GM19395 (cell line): ENCODE results near the gene GP2.

Source experiments
- ATAC-seq: cut with Tn5 transposase; IDR thresholded peaks from one replicate; pipeline ENCODE4 v1.9.1; 2021; ENCODE audit warnings: mild to moderate bottlenecking, moderate library complexity; ENCODE audit not compliant: unreplicated experiment

GP2 gene

DNA sequence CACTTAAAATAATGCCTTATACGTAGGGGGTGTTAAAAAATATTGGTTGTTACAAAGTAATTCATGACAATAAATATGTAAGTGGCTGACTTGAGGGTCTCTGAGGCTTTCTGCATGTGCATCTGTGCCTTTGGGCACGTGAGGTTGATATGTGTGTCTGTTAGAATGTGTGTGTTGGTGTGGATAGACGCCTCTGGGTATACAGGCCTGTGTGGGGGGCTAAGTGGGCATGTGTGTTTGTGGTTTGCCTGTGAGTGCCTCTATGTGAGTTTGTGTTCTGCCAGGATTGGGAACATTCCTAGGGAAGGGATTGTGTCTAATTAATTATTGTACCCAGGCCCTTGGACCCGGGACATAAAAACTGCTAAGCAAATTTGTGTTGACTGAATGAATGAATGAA lies 19.0 kb downstream of the GP2 start:
- ATAC-seq = no peak

DNA sequence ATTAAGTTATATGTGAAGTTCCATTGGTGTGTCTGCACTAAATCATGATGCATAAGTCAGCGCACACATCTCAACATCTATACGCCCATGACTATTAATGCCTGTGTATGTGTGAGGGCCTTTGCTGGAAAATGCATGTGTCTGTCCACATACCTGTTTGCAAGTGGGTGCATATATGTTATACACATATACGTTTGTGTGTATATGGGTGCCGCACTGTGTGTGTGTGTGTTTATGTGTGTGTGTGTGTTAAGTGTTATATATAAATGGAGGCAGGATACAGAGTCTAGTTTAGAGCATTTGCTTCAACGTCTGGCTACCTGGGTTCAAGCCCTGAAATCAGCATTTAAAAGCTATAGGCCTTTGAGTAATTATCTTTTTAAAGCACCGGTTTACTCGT lies 19.5 kb downstream of the GP2 start:
- no peak for ATAC-seq

DNA sequence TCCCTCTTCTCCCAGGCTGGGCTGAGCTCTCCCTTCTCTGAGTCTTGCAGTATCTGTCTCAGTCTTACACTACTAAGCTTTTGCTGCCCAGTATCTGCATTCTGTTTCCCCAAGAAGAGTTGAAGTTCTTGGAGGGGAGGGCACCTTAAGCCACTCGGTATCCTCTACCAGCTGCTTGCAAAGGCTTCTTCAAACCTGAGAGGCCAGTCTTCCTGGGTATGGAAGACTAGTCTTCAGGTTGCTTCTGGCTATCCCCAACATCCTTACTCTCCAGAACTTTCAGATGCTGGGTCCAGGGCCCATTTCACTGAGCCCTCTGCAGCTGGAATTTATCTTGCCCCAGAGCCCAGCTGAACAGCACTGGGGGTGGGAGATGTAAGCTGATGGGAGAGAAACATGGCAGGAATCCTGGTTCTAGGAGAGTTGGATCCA lies 20.1 kb downstream of the GP2 start:
- ATAC-seq = no peak

DNA sequence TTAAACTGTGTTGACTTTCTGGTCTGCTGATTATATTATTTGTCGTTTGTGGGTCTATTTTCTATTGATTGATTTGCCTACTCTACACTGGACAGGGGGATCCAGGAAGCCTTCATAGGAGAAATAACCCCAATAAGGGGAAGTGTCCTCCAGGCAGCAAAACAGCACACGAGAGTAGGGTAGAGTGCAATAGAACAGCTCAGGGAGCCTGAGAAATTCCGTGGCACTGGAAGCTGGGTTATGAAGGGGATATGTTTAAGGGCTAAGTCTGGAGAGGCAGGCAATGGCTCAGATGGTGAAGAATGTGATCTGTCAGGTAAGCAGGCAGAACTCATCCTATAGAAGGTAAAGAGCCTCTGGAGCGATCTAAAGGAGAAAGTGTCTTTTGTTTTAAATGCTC lies 20.9 kb downstream of the GP2 start:
- ATAC-seq = no peak

DNA sequence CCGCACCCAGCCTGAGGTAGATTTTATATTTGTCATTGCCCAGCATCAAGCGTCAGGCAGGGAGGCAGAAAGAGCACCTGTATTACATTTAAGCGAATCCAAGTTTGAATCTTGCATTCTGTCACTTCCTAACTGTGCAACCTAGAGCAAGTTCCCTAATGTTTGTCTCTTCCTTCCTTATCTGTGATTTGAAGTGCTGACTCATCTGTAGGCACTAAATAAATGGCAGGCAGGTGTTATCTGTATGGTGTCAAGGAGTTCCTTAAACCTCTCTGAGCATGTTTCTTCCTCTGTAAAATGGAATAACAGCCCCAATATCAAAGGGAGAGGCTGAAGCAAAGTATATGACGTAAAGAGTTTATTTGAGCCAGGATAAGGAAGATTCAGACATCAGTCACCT lies 24.3 kb downstream of the GP2 start:
- ATAC-seq = no peak

DNA sequence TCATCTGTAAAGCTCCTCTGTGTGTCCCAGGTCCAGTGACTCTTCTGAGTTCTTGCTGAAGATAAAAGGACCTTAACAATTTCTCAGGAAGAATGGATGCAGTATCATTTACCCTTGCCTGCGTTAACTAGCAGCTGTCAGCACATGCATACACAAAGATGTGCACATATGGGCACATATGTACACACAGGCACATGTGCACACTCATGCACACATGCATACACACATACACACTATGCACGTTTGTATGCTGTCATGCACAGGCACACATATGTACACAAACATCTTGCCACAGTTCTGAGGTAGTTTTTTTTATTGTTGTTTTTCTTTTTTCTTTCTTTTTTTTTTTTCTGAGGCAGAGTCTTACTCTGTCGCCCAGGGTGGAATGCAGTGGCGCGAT lies 24.9 kb downstream of the GP2 start:
- ATAC-seq = no peak

DNA sequence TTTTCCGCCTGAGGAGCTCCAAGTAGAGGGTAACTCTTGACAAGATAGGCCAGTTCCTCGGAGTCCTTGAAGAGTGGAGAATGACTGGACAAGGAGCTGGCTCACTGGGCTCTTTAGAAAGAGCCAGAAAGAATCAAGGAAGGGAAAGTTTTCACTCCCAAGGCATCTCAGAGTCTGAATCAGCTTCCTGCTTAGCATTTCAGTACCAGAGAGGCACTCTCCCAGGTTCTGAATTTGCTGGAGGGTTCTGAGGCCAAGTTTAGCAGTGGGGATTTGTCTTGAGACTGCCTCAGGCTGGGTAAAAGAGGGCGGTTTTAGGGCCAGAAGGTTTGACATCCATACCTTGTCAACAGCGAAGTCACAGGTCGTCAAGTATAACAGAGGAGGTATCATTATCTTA lies 25.5 kb downstream of the GP2 start:
- no peak for ATAC-seq

DNA sequence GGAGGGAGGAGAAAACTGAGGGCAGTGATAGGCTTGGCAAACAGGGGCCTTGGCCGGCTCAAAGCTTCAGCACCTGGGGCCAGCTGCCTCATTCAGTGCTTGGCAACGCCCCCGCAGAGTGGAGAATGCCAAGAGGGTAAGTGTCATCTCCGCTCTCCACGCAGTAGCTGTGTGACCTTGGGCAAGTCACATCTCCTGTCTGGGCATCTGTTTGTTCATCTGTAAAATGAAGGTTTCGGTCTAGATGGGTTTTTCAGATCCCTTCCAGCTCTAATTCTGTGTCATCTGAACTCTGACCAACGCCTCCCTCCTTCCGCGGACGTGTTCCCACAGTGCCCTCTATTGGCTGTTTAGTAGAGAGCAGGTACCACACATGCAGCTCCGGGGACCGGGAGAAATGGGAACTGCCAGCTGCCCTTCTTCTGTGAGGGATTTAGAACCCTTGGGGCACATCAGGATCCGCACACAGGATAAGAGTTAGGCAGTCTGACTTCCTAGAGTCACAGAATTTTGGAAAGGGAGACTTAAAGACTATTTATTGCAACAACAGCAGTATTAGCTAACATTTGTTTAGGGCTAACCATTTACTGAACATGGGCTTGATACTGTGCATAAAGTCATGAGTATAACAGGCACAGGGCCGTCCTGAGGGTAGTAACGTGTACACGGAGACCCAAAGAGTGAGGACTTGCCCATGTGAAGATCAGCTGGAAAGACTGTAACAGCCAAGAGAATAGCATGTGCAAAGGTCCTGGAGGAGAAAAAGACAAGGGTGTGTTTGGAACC lies 26.8 kb downstream of the GP2 start:
- ATAC-seq = peak; percentile 75

DNA sequence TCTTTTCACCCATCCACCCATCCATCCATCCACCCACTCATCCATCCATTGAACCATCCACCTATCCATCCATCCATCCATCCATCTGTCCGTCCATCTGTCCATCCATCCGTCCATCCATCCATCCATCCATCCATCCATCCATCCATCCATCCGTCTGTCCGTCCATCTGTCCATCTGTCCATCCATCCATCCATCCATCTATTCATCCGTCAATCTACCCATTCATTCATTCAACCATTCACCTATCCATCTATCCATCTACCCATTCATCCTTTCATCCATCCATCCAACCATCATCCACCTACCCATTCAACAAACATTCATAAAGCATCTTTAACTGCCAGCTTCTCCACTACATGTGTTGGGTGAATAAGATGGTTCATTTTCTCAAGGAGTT lies 28.9 kb downstream of the GP2 start:
- no peak for ATAC-seq

DNA sequence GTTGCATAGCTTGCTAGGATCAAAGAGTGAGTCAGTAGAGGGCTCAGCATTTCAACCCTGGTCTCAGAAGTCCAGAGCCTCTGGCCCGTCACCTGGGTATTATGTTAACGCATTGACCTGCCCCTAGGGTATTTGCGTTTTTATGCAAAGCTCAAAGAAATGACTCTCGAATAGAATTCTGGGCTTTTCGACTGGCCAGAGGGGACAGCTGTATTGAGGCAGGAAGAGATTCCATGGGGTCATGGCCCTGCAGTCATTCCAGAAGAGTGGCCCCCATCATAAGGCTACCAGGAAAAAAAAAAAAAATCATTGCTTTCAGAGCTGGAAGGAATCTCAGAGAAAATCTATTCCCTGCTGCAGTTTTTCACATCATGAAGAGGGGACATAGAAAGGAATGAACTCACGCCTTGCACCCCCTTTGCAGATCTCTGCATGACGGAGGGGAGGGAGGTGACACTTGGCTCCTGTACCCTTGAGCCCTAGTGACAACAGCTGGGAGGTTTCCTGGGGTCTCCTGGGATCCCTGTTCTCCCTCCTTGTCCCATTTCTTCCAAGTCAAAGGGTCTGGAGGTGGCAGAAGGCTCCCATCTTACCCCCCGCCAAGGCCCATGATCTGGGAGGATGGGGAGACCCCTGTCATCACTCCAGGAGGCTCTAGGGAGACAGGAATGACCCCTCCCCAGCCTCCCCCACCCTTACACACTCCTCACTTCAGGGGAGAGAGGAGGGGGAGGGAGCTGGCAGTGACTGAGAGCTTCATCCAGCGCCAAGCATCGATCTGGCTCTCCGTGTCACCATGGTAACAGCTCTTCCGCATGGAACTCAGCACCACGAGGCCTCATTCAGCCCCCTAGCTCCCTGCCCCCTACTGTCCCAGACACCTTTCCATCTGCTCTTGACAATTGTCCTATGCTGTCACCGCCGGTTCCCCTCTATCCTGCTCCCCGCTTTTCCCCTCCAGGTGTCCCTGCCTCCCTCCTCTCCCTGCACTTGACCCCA lies 35.8 kb downstream of the GP2 start:
- ATAC-seq = no peak

DNA sequence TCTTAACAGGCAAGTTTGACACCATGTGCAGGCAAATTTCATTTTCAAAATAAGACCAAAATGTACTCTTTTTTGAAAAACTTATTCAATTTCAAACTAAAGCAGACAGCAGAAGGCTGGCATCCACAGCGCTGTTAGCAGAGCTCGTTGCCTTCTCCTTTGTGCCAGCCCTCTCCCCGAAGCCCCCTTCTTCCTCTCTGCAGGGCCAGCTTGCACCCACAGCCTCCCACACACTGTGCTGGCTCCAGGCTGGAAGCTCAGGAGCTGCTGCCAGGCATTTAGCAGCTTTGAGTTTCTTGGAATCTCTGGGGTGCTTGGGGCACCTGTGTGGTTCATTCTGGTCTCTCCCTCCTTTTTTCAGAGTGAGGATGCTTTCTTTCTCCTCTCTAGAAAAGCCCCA lies 37.7 kb downstream of the GP2 start:
- ATAC-seq = no peak

DNA sequence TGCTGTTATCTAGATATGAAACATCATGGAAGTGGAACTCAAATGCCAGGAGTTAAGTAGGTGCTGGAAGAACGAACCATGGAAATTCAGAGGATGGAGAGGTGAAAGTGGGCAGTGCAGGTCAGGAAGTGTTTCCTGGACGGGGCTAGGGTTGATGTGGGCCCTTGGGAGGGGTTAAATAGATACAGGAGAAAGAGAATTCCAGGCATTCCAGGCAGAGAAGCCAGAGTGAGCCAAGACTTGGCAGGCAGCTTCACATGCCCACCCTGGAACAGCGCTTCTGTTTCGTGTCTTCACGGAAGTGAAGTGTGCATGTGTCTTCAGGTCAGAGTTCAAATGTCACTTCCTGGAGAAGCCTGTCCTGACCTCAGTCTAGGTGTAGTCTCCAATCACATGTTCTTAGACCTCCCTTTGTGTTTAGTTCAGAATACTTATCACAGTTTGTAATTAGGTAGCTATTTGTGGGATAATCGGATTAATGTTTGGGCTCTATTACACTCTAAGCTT lies 41.3 kb downstream of the GP2 start:
- no peak for ATAC-seq

DNA sequence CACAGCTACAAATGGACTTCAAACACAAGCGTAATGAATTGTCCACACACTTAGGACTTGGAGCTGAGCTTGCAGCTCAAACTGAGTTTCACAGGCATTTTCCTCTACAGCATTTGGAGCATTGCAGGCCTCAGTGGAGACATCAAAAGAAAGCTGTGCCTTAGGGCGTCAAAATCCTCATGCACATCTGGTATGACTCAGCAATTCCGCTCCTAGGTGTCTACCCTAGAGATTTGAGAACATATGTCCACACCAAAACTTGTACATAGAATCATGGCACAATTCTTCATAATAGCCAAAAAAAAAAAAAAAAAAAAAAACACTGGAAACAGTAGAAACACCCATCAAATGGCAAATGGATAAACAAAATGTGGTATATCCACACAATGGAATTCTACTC lies 47.1 kb downstream of the GP2 start:
- no peak for ATAC-seq

DNA sequence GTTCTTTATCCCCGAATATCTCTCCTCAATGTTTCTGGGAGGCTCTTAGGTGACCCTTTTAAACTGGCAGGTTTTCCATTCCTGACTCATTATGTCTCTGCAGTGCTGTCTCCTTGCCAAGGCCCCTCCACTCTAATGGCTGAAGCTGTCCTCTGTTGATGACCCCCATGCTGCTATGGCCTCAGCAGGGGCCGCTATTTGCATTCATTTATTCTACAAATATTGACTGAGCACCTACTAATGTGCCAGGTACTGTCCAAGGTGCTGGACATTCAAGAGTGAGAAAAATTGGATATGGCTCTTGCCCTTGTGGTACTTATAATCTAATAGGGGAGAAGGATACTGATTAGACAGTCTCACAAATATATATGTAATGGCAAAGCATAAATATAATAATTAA lies 55.4 kb downstream of the GP2 start:
- no peak for ATAC-seq

DNA sequence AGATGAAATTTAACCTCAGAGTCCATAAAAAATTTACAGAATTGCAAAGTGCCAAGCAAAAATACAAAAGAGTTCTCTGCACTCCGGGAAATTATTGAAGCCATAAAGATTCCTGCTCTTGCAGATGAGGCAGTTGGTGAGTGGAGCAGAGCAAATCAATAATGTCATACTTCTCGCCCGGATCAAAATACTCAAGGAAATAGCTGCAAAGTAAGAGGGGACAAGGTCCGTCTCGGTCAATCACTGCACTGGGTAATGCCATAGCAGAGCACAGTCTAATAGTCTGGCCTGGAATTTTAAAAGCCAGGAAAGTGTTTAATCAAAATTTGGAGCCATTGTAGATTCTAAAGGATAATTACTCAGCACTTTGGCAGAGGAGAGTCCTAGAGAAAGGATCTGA lies 58.9 kb downstream of the GP2 start:
- ATAC-seq = no peak

DNA sequence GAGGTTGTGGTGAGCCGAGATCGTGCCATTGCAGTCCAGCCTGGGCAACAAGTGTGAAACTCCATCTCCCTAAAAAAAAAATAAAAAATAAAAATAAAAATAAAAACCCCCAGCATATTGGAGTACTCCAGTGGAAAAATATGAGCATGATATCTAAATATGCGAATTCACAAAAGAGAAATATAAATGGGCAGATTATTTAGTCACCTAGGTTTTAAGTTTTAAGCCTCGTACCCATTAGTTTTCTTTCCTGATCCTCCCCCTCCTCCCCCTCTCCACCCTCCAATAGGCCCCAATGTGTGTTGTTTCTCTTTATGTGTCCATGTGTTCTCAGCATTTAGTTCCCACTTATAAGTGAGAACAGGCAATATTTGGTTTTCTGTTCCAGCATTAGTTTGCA lies 62.3 kb downstream of the GP2 start:
- no peak for ATAC-seq

DNA sequence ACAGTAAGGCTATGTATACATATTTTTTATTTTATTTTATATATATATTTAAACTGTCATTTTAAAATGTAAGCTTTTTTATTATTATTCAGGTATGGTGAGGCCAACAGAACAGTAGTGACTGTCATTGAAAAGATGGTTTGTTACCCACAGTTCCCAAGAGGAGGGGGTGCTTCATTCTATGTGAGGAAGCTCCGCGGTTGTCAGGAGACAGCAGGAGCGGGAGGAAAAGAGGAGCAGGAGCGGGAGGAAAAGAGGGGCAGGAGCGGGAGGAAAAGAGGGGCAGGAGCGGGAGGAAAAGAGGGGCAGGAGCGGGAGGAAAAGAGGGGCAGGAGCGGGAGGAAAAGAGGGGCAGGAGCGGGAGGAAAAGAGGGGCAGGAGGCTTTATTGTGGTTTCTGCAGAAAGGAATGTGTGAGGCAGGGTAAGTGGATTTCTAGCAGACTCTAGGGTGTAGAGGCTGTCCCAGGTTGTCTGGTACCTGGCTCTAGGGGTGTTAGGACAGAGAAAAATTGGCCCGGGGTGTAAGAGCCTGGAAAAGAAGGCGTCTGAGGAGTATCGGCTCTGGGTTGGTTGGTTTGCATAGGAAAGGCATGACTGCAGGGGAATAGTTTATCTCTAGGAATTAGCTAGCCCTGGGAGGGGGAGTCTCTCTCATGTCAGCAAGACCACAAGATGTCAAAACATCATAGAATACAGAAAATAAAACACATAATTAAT lies 64.0 kb downstream of the GP2 start:
- ATAC-seq = no peak

DNA sequence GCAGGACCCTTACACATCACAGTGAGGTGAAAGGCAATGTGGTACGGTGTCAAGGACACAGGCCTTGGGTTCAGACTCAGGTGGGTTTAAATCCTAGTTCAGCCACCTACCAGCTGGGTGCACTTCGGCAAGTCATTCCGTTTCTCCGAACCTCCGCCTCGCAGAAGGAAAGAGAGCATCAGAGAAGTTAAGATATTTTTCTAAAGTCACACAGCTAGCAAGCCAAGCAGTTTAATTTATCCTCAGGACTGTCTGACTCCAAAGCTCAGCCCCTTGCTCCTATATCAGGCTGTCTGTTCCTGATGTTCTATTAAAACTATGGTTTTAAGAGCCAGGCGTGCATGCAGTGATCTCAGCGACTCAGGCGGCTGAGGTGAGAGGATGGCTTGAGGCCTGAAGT lies 65.1 kb downstream of the GP2 start:
- ATAC-seq = no peak

DNA sequence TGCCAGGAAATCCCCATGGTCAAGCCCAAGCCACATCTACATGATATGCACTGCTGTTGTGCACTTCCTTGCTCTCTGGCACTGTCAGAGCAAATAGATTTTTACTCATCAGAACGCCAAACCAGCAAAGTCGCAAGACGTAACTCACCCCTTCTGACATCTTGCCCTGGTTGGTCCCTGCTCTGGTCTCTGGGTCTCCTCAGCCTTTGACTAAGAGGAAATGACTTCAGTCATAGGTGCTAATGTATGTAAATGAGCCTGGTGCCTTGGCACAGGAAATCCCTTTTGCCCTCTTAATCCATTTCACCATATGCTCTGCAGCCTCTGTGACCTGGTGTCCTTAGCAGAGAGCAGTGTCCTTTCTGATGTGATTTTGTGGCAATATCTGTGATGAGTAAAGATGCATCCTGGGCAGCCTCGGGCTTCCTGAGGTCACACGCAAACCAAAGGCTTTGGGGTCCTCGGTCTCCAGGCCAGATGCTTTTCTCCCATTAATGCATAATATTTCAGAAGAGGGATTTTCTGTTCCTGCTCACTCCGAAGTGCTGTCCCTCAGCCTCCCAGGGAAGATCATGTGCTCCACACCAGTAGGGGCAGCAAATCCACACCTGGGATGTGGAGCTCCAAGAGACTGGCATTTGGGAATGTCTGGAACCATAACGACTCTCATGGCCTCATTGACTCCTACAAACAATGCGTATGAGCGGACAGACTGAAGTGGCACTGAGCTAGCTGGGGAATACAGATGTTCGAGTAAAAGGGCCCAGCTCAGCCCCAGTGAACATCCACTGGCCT lies 66.9 kb downstream of the GP2 start:
- no peak for ATAC-seq
